Mesothelial cell of epicardium (in vitro differentiated cells): ENCODE results near the gene IVD. TPM values are rescaled to one million over a fixed set of nuclear protein-coding genes. Genes with fewer than 3 reads are reported as not detected.

Experiments
- DNase-seq, 2 experiments: peaks; one replicate each; pipeline ENCODE4 v3.0.0; 2021; ENCODE audit warnings: low spot score in 2 of 2; ENCODE audit not compliant: unreplicated experiment in 2 of 2
- H3K27ac Mint-ChIP-seq: 2 replicates; pipeline ENCODE4 v1.8.0; 2021; ENCODE audit warnings: mixed read lengths
- H3K27me3 Mint-ChIP-seq: 2 replicates; pipeline ENCODE4 v1.8.0; 2021; ENCODE audit warnings: low read depth, mixed read lengths
- H3K36me3 Mint-ChIP-seq: 2 replicates; pipeline ENCODE4 v1.8.0; 2021; ENCODE audit warnings: mixed read lengths
- H3K4me1 Mint-ChIP-seq: 2 replicates; pipeline ENCODE4 v1.8.0; 2021; ENCODE audit warnings: mixed read lengths
- H3K4me3 Mint-ChIP-seq: 2 replicates; pipeline ENCODE4 v1.8.0; 2021; ENCODE audit warnings: mild to moderate bottlenecking, moderate library complexity, mixed read lengths
- H3K9me3 Mint-ChIP-seq: 2 replicates; pipeline ENCODE4 v1.8.0; 2021; ENCODE audit warnings: mixed read lengths
- CTCF ChIP-seq: fragments of 200-600 bp; sonication (generic); IDR thresholded peaks from one replicate; pipeline ENCODE4 v1.5.0; 2021; ENCODE audit warnings: antibody characterized with exemption; ENCODE audit not compliant: unreplicated experiment
- total RNA-seq: library from RNA; stranded (reverse); gene quantifications from 3 replicates; pipeline ENCODE4 v1.2.1, GENCODE V29; 2021

IVD gene
- 101 to 117 TPM (median 104 TPM) in 3 replicates for total RNA-seq

GRCh38 chr15:40405501-40406381, at the start of gene IVD:
IVD (plus strand) TSS chr15:40405795; CDS start chr15:40405828, 33 bp downstream.
- Mint-ChIP-seq H3K9me3 (no peaks in the 10 kb centered on the region), H3K36me3 (peaks cover 8% of the 10 kb centered on the region), H3K4me1 (peaks cover 20% of the 10 kb centered on the region), H3K27ac (peak within 1 kb of the TSS; percentile 78), H3K4me3 (peak within 1 kb of the TSS; percentile 89), H3K27me3 (no peaks in the 10 kb centered on the region)
- no peak for TF ChIP-seq CTCF
- peak; percentile 85 to 93 for DNase-seq

- H3K36me3 Mint-ChIP-seq: no peaks in the 10 kb centered on the region
- H3K27me3 Mint-ChIP-seq: peaks cover 47% of the 10 kb centered on the region
- peaks cover 12% of the 10 kb centered on the region for H3K4me1 Mint-ChIP-seq
- no peak overlapping the region for H3K27ac Mint-ChIP-seq
- H3K9me3 Mint-ChIP-seq: no peaks in the 10 kb centered on the region
- no peak for DNase-seq
- no peak overlapping the region for H3K4me3 Mint-ChIP-seq
- no peak for TF ChIP-seq CTCF
These were observed 49.5 kb upstream of the IVD start for GRCh38 chr15:40355976-40356585.

- H3K4me1 Mint-ChIP-seq: peaks cover 12% of the 10 kb centered on the region
- peaks cover 58% of the 10 kb centered on the region for H3K27me3 Mint-ChIP-seq
- peak overlapping the region; percentile 69 for H3K4me3 Mint-ChIP-seq
- TF ChIP-seq CTCF: no peak
- no peak overlapping the region for H3K27ac Mint-ChIP-seq
- no peaks in the 10 kb centered on the region for H3K9me3 Mint-ChIP-seq
- DNase-seq: no peak
- no peaks in the 10 kb centered on the region for H3K36me3 Mint-ChIP-seq
These were observed 48.3 kb upstream of the IVD start for GRCh38 chr15:40357246-40357645.

GRCh38 chr15:40357723-40358470, 47.7 kb upstream of the IVD start, which contains the start of gene DISP2:
DISP2 (plus strand) TSS chr15:40358219; CDS start chr15:40358322, 103 bp downstream.
- peak; percentile 92 to 96 for DNase-seq
- H3K4me1 Mint-ChIP-seq: peaks cover 12% of the 10 kb centered on the region
- no peak for TF ChIP-seq CTCF
- no peak within 1 kb of the TSS for H3K27ac Mint-ChIP-seq
- H3K4me3 Mint-ChIP-seq: peak within 1 kb of the TSS; percentile 69
- H3K36me3 Mint-ChIP-seq: no peaks in the 10 kb centered on the region
- H3K9me3 Mint-ChIP-seq: no peaks in the 10 kb centered on the region
- H3K27me3 Mint-ChIP-seq: peaks cover 60% of the 10 kb centered on the region

- Mint-ChIP-seq H3K9me3 (no peaks in the 10 kb centered on the region), H3K4me1 (peaks cover 12% of the 10 kb centered on the region), H3K27ac (no peak overlapping the region), H3K36me3 (no peaks in the 10 kb centered on the region), H3K4me3 (peak overlapping the region; percentile 66), H3K27me3 (peaks cover 64% of the 10 kb centered on the region)
- TF ChIP-seq CTCF: no peak
- DNase-seq: no peak
These were observed 46.9 kb upstream of the IVD start for GRCh38 chr15:40358471-40359353.
